DMS79 (cell line): ENCODE results near the gene GNA12.

ENCODE experiments used
- DNase-seq: peaks from one replicate; lab custom pipeline; 2025; lab: John Stamatoyannopoulos, UW

GNA12 gene

GRCh38 chr7:2838451-2838850 is 5.7 kb downstream of the GNA12 start:
- DNase-seq: no peak

GRCh38 chr7:2837496-2837895 is 6.6 kb downstream of the GNA12 start:
- no peak for DNase-seq

- no peak for DNase-seq
Observed at GRCh38 chr7:2834748-2835441, 9.2 kb downstream of the GNA12 start.

- no peak for DNase-seq
Observed at GRCh38 chr7:2833083-2833910, 10.8 kb downstream of the GNA12 start.

DNA sequence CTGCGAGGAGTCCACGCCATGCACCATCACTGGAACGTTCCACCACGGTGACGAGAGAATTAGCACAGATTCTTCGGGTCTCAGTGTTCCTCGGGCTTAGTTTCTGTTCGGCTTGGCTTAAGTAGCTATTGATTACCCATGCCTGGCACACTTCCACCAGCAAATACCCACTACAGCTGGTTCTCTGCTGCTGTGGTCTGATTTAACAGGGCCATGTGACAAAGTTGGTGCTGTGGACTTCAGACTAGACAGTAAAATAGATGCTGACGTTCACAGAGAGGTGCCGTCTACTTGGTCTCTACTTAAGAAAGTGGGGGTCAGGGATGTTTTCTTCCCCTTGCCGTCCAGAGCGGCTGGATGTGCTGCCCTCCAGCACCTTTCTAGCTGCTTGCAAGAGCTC is 11.6 kb downstream of the GNA12 start:
- DNase-seq: no peak

DNA sequence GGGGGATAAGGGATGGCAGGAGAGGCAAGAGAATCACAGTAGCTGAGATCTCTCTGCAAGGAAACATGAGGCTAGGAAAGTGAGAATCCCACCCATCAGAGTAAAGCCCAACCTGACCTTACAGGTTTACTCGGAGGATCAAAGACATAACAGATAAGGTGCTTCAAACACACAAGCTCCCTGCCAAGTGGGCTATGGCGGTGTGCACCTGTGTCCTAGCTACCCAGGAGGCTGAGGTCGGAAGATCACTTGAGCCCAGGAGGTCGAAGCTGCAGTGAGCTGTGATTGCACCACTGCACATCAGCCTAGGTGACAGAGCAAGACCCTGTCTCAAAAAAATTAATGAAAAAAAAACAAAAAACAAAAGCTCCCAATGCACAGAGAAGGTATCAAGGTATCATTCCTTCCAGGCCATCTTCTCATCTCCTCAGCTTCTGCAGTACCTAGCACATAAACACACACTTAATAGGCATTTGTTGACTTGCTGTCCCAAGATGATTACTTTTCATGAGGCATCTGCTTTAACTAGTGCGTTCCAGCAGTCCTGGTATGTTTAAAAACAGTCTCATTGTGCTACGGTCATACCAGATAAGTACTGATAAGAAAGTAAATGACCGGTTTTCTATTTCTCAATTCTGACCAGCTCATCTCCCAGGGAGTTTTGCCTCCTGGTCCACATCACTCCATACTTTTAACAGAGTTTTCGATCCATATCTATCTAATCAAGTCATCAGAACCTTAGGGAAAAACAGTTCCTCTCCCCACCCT is 13.3 kb downstream of the GNA12 start:
- DNase-seq: no peak

- DNase-seq: no peak
Observed at GRCh38 chr7:2829040-2829439, 15.1 kb downstream of the GNA12 start.

- DNase-seq: no peak
Observed at GRCh38 chr7:2826771-2827170, 17.3 kb downstream of the GNA12 start.

- no peak for DNase-seq
Observed at GRCh38 chr7:2825559-2826227, 18.4 kb downstream of the GNA12 start.

DNA sequence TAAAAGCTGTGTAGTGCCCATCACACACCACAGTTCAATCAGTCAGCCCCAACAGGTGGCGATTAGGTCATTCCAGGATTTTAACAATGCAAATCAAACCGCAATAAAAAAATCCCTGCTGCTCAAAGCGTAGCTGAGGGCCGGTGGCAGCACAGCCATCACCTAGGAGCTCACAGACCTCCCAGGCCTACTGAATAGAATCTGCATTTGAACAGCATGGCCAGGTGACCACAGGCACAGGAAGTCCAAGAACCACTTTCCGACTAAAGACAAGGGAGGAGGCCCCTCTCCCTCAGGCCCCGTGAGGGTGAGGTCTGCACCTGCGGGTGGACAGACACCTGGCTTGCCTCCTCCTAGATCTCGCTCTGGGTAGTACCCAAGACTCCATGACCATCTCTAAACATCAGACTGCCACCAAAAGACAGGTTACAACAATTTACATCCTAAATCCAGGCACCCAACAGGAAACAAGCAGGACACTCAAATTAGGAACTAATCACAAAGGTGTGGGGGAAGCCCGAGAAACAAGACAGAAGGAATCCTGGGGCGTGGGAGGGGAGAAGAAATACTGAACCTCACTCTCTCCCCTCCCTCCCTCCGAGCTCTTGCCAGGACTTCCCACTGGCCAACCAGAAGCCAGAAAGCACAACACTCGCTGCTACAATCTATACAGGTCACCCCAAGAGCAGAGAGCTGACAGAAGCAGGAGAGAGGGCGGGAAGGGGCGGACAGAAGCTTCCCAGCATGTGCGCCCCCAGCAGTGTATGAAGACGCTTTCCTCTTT is 19.2 kb downstream of the GNA12 start:
- DNase-seq: no peak

DNA sequence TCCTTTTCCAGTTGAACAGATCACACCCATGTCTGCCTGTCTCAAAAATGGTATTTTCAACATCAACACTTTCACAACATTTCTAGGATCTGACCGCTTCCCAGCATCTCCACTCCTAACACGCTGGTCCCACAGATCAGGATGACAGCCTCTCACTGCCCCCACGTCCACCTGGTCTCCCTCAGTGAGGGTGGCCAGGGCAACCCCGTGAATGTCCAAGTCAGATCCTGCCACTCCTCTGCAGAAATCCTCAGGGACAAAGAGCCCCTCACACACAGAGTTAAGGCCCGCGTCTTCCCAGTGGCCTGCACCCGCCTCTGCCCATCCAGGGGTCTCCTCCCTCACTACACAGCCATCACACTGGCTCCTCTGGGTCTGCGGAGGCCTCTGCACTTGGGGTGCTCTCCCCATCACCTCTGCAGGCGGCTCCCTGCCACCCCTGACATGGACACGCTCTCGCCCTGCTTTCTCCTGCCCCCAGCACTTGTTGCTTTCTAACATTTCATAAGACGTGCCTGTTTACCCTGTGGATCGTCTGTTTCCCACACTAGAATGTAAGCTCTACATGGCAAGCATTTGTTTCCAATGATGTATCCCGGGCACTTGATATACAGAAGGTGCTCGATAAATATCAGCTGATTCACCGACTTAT is 20.0 kb downstream of the GNA12 start:
- no peak for DNase-seq

DNA sequence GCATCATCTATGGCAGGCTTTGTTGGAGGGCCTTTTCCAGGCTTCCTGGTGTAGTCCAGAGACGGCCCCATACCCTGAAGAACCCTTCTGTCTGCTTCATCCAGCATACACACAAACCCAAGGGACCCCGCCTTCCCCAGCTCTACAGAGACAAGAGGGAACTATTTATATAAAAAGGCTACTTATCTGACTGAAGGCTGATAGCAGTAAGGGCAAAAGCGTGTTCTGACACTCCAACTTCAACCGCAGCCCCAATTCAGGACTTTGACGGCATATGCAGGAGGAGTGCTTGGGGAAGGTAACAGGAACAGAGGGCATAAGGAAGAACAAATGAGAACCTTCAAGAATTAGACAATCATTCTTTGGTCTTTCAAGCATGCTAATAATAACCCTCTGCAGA is 21.0 kb downstream of the GNA12 start:
- no peak for DNase-seq

DNA sequence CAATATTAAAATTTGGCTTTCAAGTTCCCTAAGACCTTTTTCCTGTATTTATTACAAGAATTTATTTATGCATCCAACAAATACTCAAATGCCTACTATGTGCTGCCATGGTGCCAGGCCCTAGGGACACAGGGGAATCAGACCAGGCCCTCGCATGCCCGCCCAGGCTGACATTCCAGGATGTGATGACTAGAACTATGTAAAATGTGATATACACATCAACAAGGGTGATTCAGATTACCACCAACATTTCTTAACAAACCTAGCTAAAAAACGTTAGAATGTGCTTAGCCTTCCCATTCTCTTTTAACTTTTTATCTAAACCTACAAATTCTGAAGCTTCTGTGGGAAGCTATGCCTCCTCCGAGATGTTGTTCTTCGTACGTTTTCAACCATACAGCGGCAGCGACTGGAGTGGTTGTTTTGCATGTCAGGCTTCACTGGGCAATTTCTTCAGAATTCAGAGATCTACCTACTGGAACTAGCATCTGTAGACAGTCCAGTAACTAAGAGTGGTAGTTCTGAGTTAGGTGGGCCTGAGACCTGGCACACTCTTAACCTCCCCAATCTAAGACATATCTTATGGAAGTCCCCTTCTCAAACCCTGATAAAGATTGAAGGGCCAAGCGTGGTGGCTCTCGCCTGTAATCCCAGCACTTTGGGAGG is 22.1 kb downstream of the GNA12 start:
- DNase-seq: no peak

DNA sequence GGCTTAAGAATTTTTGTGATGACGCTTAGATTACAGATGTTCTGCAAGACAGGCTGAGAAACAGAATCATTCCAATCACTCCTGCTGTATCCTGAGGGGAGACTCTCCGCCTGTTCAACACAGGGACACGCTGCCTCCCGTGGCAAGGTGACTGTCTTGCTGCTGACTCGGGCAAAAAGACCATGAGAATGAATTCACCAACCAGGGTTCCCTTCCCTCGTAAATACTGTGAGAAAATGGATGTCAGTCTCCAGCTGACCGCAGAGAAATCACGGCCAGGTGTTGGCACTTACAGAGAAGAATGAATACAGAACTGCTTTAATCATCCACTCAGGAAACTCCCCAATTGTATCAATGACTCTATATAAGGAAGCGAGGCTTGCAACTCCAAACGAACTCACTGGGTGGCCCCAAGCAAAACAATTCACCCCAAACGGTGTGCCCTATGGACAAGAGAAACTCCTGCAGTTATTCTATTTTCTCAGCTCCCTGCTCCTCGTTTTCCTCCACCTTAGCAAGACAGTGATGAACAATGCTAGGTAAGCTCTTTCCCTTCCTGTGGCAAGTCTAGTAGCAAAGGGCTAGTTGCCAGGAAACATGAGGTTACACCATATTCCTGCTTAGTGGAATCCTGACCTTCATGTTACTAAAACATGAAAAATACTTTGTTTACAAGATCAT is 22.8 kb downstream of the GNA12 start:
- peak; percentile 80 for DNase-seq

GRCh38 chr7:2820508-2820934 is 23.6 kb downstream of the GNA12 start:
- no peak for DNase-seq

DNA sequence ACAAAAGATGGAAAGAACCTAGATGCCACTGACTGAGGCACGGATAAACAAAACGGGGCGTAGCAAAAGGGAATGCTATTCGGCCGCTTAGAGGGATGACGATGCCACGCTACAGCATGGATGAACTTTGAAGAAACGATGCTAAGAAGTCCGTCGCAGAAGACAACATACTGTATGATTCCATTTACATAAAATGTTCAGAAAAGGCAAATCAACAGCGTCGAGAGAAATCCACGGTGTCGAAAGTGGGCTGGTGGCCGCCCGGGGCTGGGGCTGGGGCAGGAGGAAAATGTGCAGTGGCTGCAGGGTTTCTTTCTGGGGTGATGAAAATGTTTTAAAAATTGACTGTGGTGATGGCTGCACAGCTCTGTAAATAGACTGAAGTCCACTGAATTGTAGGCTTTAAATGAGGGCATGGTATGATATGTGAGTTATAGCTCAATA is 24.1 kb downstream of the GNA12 start:
- DNase-seq: no peak

- DNase-seq: no peak
Observed at GRCh38 chr7:2819161-2819953, 24.8 kb downstream of the GNA12 start.

- DNase-seq: no peak
Observed at GRCh38 chr7:2818653-2819052, 25.5 kb downstream of the GNA12 start.

DNA sequence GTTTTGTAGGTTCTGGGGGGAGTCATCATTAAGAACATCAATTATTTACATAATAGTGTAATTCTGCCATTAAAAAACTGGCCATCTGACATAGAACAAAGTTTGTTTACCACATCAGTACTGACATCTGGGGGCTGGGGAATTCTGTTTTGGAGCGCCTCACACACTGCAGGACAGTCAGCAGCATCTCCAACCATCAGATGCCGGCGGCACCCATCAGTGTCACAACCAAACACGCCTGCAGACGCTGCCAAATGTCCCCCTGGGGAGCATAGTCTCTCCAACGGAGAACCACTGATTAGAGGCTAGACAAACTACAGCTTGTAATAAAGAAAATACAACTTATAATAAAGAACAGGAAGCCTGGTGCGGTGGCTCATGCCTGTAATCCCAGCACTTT is 26.0 kb downstream of the GNA12 start:
- DNase-seq: no peak
